ENCODE data around the gene RANBP3.
"Not testable (repeated sequence)": the region's sequence is repeated elsewhere in the genome, so short reads cannot be mapped to it uniquely, and the experiment has no call there.

RANBP3 gene

GRCh38 chr19:5991244-5991838 is 13.4 kb upstream of the RANBP3 start:
- Mint-ChIP-seq H3K27me3 (ENCODE audit: low read depth) (no peaks in the 10 kb centered on the region), H3K36me3 (ENCODE audit: low read depth) (no peaks in the 10 kb centered on the region)
- no peak for TF ChIP-seq CTCF (IDR thresholded peaks at IDR 0.05; ENCODE audit: unreplicated experiment in 3 of 3)

GRCh38 chr19:5990289-5990797 is 12.4 kb upstream of the RANBP3 start:
- Mint-ChIP-seq H3K9me3 (no peaks in the 10 kb centered on the region), H3K36me3 (ENCODE audit: low read depth) (no peaks in the 10 kb centered on the region), H3K4me1 (peaks cover 41% of the 10 kb centered on the region), H3K27me3 (ENCODE audit: low read depth) (peaks cover 3% of the 10 kb centered on the region), H3K4me3 (peak overlapping the region; percentile 70 to 72 (median 72)), H3K27ac (peak overlapping the region; percentile 53 to 59 (median 58))
- no peak for TF ChIP-seq CTCF (IDR thresholded peaks at IDR 0.05; ENCODE audit: unreplicated experiment in 3 of 3)

More at GRCh38 chr19:5991244-5991838, 13.4 kb upstream of the RANBP3 start:
- Mint-ChIP-seq H3K4me3 (peak overlapping the region in 1 of 3 experiments; percentile 47), H3K27ac (no peak overlapping the region), H3K9me3 (no peaks in the 10 kb centered on the region), H3K4me1 (peaks cover 40% of the 10 kb centered on the region)

DNA sequence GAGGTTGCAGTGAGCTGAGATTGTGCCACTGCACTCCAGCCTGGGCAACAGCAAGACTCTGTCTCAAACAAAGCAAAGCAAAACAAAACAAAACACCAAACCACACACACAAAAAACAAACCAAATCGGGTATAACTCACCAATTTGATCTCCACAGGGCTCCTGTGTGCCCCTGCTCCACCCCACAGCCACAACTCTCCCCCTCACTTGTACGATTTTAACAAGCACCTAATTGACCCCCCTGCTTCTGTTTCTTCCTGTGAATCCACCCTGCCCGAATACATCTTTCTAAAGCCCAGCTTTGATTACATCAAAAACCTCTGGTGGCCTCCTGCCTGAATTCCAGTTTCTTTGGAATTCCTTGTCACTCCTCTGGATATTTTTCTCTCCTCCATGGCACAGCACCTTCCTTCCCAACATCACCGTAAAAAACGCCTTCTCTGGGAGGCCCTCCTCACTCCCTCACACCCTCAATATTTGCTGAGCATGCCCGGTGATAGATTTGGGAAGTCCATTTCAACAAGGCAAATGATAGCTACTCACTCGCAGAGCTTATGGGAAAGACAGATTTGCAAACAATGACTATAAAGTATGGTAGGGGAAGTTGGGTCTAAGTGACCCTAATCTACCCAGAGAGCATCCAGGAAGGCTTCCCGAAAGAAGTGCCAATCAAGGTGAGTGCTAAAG is 11.6 kb upstream of the RANBP3 start:
- Mint-ChIP-seq H3K27me3 (ENCODE audit: low read depth) (peaks cover 3% of the 10 kb centered on the region), H3K36me3 (ENCODE audit: low read depth) (no peaks in the 10 kb centered on the region), H3K9me3 (no peaks in the 10 kb centered on the region), H3K4me3 (peak overlapping the region in 1 of 3 experiments; percentile 3), H3K27ac (peak overlapping the region; percentile 16 to 58 (median 53)), H3K4me1 (peaks cover 47% of the 10 kb centered on the region)
- no peak for TF ChIP-seq CTCF (IDR thresholded peaks at IDR 0.05; ENCODE audit: unreplicated experiment in 3 of 3)

DNA sequence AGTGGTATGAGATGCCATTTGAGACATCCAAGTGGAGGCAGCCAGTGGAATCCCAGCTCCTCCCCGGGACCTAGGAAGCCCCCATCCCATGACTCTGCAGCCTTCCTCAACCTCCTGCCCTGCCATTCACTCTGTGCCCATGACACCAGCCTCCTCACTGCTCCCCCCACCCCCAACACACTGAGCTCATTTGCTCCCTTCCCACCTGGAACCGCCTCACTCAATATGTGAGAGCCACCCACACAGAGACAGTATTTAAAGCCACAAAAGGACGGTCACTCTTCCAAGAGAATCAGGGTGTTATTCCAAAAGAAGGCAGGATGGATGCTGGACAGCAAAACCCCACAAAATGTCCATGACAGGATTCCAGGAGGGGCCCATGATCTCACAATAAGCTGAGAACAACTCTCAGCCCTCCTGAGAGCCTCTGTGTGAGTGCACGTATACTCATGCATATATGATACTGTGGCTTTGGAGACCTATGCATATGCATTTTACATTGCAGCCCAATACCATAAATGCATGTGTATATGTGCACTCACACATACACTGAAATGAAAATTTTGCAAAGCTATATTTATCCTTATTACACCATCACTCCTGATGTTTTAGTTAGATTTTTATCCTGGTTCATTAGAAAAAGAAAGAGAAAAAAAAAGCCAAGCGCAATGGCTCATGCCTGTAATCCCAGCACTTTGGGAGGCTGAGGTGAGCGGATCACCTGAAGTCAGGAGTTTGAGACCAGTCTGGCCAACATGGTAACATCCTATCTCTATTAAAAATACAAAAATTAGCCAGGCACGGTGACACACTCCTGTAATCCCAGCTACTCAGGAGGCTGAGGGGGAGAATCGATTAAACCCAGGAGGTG is 10.8 kb upstream of the RANBP3 start:
- peaks cover 3% of the 10 kb centered on the region for H3K27me3 Mint-ChIP-seq (ENCODE audit: low read depth)
- TF ChIP-seq CTCF (IDR thresholded peaks at IDR 0.05; ENCODE audit: unreplicated experiment in 3 of 3): no peak
- peaks cover 43% of the 10 kb centered on the region for H3K4me1 Mint-ChIP-seq
- no peaks in the 10 kb centered on the region for H3K36me3 Mint-ChIP-seq (ENCODE audit: low read depth)
- peak overlapping the region; percentile 53 to 82 (median 71) for H3K27ac Mint-ChIP-seq
- no peaks in the 10 kb centered on the region for H3K9me3 Mint-ChIP-seq
- H3K4me3 Mint-ChIP-seq: peak overlapping the region in 2 of 3 experiments; percentile 21 to 55

GRCh38 chr19:5987077-5987818 is 9.3 kb upstream of the RANBP3 start:
- Mint-ChIP-seq H3K9me3 (no peaks in the 10 kb centered on the region), H3K27me3 (ENCODE audit: low read depth) (peaks cover 3% of the 10 kb centered on the region), H3K4me3 (peak overlapping the region in 2 of 3 experiments; percentile 4 to 12), H3K4me1 (peaks cover 32% of the 10 kb centered on the region), H3K27ac (peak overlapping the region; percentile 18 to 69 (median 65)), H3K36me3 (ENCODE audit: low read depth) (no peaks in the 10 kb centered on the region)
- TF ChIP-seq CTCF (IDR thresholded peaks at IDR 0.05; ENCODE audit: unreplicated experiment in 3 of 3): peak; percentile 87 to 91 (median 91)

GRCh38 chr19:5985837-5986236 is 7.9 kb upstream of the RANBP3 start:
- H3K27ac Mint-ChIP-seq; H3K27me3 Mint-ChIP-seq (ENCODE audit: low read depth); H3K36me3 Mint-ChIP-seq (ENCODE audit: low read depth); H3K4me3 Mint-ChIP-seq; H3K9me3 Mint-ChIP-seq: not testable (repeated sequence)
- peaks cover 32% of the 10 kb centered on the region for H3K4me1 Mint-ChIP-seq

All from nephron (organoid).